NT2/D1 (cell line): ENCODE data around the gene RNASE13.

Experiments used
- DNase-seq: peaks from one replicate; pipeline ENCODE4 v3.0.0-alpha.2; 2011; ENCODE audit warnings: low read depth, low spot score
- H3K27me3 ChIP-seq: 2 replicates; pipeline ENCODE4 v1.6.0; 2011; ENCODE audit warnings: mild to moderate bottlenecking; ENCODE audit not compliant: insufficient read length, insufficient read depth
- H3K36me3 ChIP-seq: 2 replicates; pipeline ENCODE4 v1.6.1; 2011; ENCODE audit warnings: mild to moderate bottlenecking, low read length, mixed read lengths; ENCODE audit not compliant: insufficient read depth, insufficient read length
- H3K4me1 ChIP-seq: 2 replicates; pipeline ENCODE4 v1.5.1; 2011; ENCODE audit not compliant: insufficient read depth, insufficient read length
- H3K4me3 ChIP-seq: 2 replicates; pipeline ENCODE4 v1.5.1; 2011; ENCODE audit warnings: low read depth; ENCODE audit not compliant: insufficient read length
- H3K9ac ChIP-seq: 2 replicates; pipeline ENCODE4 v1.6.0; 2011; ENCODE audit warnings: low read depth; ENCODE audit not compliant: insufficient read length
- H3K9me3 ChIP-seq: 2 replicates; pipeline ENCODE4 v1.5.1; 2011; ENCODE audit warnings: mild to moderate bottlenecking, low read length; ENCODE audit not compliant: insufficient read depth
- SUZ12 ChIP-seq: IDR thresholded peaks from 2 replicates; pipeline ENCODE4 v1.6.1; 2011; ENCODE audit not compliant: insufficient read length, insufficient read depth; ENCODE audit errors: extremely low read depth
- YY1 ChIP-seq: IDR thresholded peaks from 2 replicates; pipeline ENCODE4 v1.6.1; 2011; ENCODE audit not compliant: insufficient read length, insufficient read depth
- ZNF274 ChIP-seq: IDR thresholded peaks from 2 replicates; pipeline ENCODE4 v1.6.1; 2011; ENCODE audit warnings: mild to moderate bottlenecking, low read depth, low read length

RNASE13 gene

DNA sequence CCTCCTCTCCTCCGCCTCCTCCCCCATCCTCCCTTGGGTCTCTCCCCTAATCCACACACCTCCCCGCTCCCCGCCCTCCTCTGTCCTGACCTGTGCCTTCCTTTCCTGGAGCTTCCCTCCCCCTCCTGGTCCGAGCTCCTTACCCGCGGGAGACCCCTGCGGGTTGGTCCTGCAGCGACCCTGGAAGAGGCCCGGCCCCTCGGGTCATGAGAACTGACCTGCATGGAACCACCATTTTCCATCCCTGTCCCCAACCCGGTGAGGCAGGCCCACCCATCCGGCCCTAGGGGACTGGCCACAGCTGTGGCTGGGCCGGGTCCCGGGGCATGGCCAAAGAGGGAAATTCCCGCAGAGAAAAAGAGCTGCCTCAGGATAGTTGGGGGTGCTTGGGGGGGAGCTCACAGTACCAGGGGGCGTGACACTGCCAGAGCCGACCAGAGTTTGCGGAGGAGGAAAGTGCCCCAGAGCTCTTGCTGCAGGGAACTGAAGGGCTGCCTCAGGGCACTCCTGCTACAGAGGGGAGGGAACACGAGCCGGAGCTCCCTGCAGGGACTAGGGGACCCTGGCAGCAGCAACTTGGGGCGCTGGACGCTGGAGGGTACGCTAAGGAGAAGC is 36.1 kb upstream of the RNASE13 start:
- Histone ChIP-seq H3K27me3 (no peaks in the 10 kb centered on the region), H3K4me1 (peaks cover 3% of the 10 kb centered on the region)
- no peak for DNase-seq

DNA sequence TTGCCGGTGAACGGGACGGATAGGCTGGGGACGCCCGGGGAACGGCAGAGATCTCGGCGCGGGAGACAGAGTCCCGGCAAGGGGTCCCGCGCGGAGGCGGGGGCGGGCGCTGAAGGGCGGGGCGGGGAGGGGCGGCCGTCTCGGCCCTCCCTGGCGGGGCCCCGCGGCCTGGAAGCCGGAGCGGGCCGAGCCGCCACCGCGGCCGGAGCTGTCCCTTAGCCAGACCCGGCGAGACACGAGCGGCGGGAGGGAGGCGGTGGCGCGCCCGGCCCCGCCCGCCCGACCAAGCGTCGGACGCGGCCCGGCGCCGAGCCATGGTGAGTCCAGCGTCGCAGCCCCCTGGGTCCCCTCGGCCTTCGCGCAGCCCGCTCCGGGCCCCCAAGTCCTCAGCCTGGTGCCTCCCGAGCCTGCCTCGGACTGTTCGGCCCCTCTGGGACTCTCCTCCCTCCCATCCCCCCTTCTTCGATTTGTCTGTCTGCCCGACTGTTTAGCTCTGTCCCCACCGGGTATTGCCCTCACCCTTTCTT is 35.5 kb upstream of the RNASE13 start, which contains the start of gene ARHGEF40:
TSS of gene ARHGEF40 (plus strand) at position 222 of the 527 bp plus-strand sequence. CDS start at position 315, 93 bp downstream.
- H3K36me3 ChIP-seq: peaks cover 27% of the 10 kb centered on the region
- no peak for DNase-seq
- H3K9ac ChIP-seq: peak within 1 kb of the TSS; percentile 92
- H3K27me3 ChIP-seq: no peaks in the 10 kb centered on the region
- peaks cover 3% of the 10 kb centered on the region for H3K4me1 ChIP-seq
- H3K4me3 ChIP-seq: peak within 1 kb of the TSS; percentile 63
- no peaks in the 10 kb centered on the region for H3K9me3 ChIP-seq
- TF ChIP-seq YY1: no peak
- no peak for TF ChIP-seq ZNF274
- TF ChIP-seq SUZ12: no peak

More for the DNA sequence above, 36.1 kb upstream of the RNASE13 start:
- H3K4me3 ChIP-seq: peak overlapping the region; percentile 63
- peaks cover 32% of the 10 kb centered on the region for H3K36me3 ChIP-seq
- TF ChIP-seq YY1: no peak
- TF ChIP-seq ZNF274: no peak
- TF ChIP-seq SUZ12: no peak
- no peaks in the 10 kb centered on the region for H3K9me3 ChIP-seq
- peak overlapping the region; percentile 92 for H3K9ac ChIP-seq

DNA sequence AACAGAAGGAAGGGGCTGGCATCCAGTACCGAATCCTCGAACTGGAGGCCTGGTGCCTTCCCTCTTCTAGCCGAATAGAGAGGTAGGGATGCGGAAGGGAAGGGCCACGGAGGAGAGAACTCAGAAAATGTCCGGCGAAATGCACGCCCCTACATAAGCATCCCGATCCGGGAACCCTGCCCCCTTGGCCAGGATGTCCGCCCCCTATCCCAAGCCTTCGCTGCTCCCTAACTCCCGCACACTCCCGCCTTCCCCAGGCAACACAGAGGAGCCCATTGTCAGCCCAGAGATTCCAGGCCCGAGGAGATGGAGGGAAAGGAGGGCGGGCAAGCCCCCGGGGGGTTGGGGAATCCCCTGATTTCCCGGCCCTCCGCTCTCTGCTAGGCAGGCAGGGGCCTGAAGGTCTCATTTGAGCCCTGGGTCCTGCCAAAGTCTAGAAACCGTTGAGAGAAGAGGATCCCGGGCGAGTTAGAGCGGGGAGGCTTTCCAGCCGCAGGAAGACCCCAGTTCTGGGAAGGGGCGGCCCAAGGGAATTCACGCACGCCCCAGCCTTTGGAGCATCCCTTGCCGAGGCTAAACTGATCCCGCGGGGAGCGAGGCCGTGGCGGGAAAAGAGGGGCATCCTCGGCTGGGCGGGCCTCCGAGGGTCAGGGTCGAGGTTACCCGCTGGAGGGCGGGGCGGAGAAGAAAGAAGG is 34.9 kb upstream of the RNASE13 start:
- Histone ChIP-seq H3K4me3 (peak overlapping the region; percentile 23), H3K36me3 (peaks cover 20% of the 10 kb centered on the region), H3K9ac (peak overlapping the region; percentile 88), H3K27me3 (no peaks in the 10 kb centered on the region), H3K9me3 (no peaks in the 10 kb centered on the region), H3K4me1 (peaks cover 3% of the 10 kb centered on the region)
- TF ChIP-seq ZNF274: no peak
- TF ChIP-seq SUZ12: no peak
- no peak for TF ChIP-seq YY1
- DNase-seq: no peak

DNA sequence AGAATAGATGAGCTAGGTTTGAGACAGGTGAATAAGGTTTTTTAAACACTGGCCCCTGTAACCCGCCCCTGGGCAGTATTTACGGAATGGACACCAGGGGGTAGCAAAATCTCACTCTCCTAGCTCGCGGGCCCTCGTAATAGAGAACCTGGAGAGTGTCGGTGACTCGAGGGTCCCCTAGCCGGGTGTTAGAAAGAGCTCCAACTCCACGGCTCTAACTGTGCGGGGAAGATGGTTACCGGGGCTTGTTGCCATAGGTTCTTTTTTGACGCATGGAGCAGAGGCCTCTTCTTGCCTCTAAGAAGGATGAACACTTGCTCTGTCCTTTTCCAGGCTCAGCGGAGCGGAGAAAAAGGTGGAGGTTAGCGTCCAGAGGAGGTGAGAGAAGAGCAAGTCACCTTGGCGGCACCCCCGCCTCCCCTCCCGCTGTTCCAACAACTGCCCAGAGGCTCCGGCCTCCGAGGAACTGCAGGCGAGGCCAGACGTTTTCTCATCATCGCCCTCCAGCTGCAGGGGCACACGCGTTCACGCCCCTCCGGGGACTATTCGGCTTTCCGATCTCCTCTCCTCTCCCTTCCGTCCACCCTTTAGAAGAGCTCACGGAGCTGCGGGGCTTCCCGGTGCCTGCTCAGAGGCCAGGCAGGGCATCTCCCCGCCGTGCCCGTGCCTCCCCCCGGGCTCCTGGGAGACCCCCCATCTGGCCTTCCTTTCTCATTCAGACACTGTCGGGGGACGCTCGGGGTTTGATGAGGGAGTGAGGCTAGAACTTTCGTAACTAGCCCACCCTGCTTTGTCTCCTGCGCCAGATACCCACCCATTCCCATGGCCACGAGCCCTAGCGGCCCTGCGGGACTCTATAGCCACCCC is 34.1 kb upstream of the RNASE13 start:
- H3K9ac ChIP-seq: peak overlapping the region; percentile 88
- H3K9me3 ChIP-seq: no peaks in the 10 kb centered on the region
- TF ChIP-seq YY1 (no peak), ZNF274 (no peak), SUZ12 (no peak)
- H3K4me3 ChIP-seq: peak overlapping the region; percentile 23
- H3K4me1 ChIP-seq: peaks cover 3% of the 10 kb centered on the region
- peaks cover 13% of the 10 kb centered on the region for H3K36me3 ChIP-seq
- H3K27me3 ChIP-seq: no peaks in the 10 kb centered on the region
- DNase-seq: no peak

DNA sequence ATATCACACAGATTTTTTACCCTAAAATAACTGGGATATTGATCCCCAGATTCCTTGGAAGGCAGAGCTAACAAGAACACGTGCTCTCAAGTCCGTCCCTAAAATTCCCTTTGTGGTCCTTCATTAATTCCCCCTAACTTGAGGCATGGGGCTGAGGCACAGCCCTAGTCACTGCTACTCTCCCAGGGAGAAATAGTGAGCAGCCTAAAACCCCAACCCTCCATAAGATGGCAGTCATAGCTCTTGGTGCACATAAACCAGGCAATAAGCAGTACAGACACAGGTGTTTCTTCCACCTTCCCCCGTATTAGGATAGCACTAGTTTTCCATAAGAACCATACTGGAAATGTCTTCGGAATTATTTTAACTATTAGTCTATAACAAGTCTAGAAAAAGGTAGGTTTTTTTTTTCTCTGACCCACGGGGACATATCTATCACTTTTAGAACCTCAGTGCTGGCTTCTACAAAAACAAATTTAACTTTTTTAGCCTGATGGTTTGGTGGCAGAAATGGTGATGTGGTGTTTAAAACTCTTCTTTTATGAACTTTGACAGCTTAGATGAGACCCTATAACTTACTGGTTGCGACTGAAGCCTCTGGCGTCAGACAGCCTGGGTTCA is 32.4 kb upstream of the RNASE13 start:
- no peak overlapping the region for H3K4me3 ChIP-seq
- no peaks in the 10 kb centered on the region for H3K36me3 ChIP-seq
- no peaks in the 10 kb centered on the region for H3K27me3 ChIP-seq
- H3K4me1 ChIP-seq: no peaks in the 10 kb centered on the region
- no peaks in the 10 kb centered on the region for H3K9me3 ChIP-seq
- H3K9ac ChIP-seq: no peak overlapping the region
- TF ChIP-seq ZNF274 (no peak), YY1 (no peak), SUZ12 (no peak)
- DNase-seq: no peak

DNA sequence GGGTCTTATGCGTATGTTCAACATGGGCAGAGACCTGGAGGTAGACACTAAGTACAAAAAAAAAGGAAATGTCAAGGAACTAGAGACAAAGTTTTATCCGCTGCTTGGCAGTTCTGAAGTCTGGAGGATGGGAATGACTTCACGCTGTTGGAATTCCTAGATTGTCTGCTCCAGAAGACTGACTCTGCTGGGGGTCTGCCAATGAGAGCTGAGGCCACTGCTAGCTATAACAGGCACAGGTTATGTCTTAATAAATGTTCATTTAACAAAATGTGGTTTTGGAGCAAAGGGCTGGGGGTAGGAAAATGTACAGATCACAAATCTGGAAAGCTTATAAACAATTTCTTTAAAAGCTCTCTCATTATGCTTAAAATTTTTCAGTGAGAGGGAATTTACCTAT is 28.9 kb upstream of the RNASE13 start:
- no peaks in the 10 kb centered on the region for H3K36me3 ChIP-seq
- TF ChIP-seq ZNF274: no peak
- no peak for TF ChIP-seq SUZ12
- no peak for TF ChIP-seq YY1
- DNase-seq: no peak
- no peak overlapping the region for H3K9ac ChIP-seq
- no peaks in the 10 kb centered on the region for H3K27me3 ChIP-seq
- no peaks in the 10 kb centered on the region for H3K4me1 ChIP-seq
- no peak overlapping the region for H3K4me3 ChIP-seq
- H3K9me3 ChIP-seq: no peaks in the 10 kb centered on the region
